Mesendoderm (in vitro differentiated cells): Measurements from ENCODE around the gene ARAP2.

ENCODE experiments used
- DNase-seq: peaks from one replicate; pipeline ENCODE4 v3.0.0; 2013
- H2AK5ac ChIP-seq: 2 replicates; pipeline ENCODE4 v1.6.1; 2013; ENCODE audit warnings: low read length, inconsistent platforms
- H2BK120ac ChIP-seq: 2 replicates; pipeline ENCODE4 v1.6.1; 2013; ENCODE audit warnings: low read depth, mild to moderate bottlenecking, low read length, moderate library complexity, mixed read lengths
- H2BK15ac ChIP-seq: replicated peaks from 2 replicates; pipeline ENCODE4 v1.6.1; 2013; ENCODE audit warnings: low read depth, mild to moderate bottlenecking, moderate library complexity
- H2BK5ac ChIP-seq: 2 replicates; pipeline ENCODE4 v1.6.1; 2013; ENCODE audit warnings: low read length, inconsistent platforms
- H3K18ac ChIP-seq: 2 replicates; pipeline ENCODE4 v1.6.1; 2013; ENCODE audit warnings: mild to moderate bottlenecking, low read length, mixed read lengths
- H3K23ac ChIP-seq: one replicate; pipeline ENCODE4 v1.6.1; 2013; ENCODE audit warnings: low read length
- H3K27ac ChIP-seq: 2 replicates; pipeline ENCODE4 v1.5.1; 2013; ENCODE audit warnings: low read depth, mild to moderate bottlenecking, inconsistent platforms, low read length, moderate library complexity
- H3K27me3 ChIP-seq: 2 replicates; pipeline ENCODE4 v1.6.1; 2013; ENCODE audit warnings: low read length, control low read depth, mild to moderate bottlenecking, inconsistent platforms; ENCODE audit not compliant: insufficient read depth, poor library complexity
- H3K36me3 ChIP-seq: 2 replicates; pipeline ENCODE4 v1.6.1; 2013; ENCODE audit warnings: low read length, inconsistent platforms; ENCODE audit not compliant: control insufficient read depth, insufficient read depth
- H3K4ac ChIP-seq: one replicate; pipeline ENCODE4 v1.6.1; 2013; ENCODE audit warnings: low read depth, mild to moderate bottlenecking, low read length, moderate library complexity
- H3K4me1 ChIP-seq: 2 replicates; pipeline ENCODE4 v1.6.1; 2013; ENCODE audit warnings: low read depth, low read length, inconsistent platforms; ENCODE audit not compliant: control insufficient read depth
- H3K4me2 ChIP-seq: 2 replicates; pipeline ENCODE4 v1.6.1; 2013; ENCODE audit warnings: low read length
- H3K4me3 ChIP-seq: 2 replicates; pipeline ENCODE4 v1.5.1; 2013; ENCODE audit warnings: mild to moderate bottlenecking, low read length
- H3K56ac ChIP-seq: one replicate; pipeline ENCODE4 v1.6.1; 2013; ENCODE audit warnings: low read length
- H3K79me1 ChIP-seq: 2 replicates; pipeline ENCODE4 v1.6.1; 2013; ENCODE audit warnings: low read length, inconsistent platforms
- H3K79me2 ChIP-seq: 2 replicates; pipeline ENCODE4 v1.6.1; 2013; ENCODE audit warnings: mild to moderate bottlenecking, low read length; ENCODE audit not compliant: control insufficient read depth, insufficient read depth
- H3K9ac ChIP-seq: 2 replicates; pipeline ENCODE4 v1.6.1; 2013; ENCODE audit warnings: low read length, inconsistent platforms
- H4K5ac ChIP-seq: one replicate; pipeline ENCODE4 v1.6.1; 2013; ENCODE audit warnings: low read length
- H4K8ac ChIP-seq: one replicate; pipeline ENCODE4 v1.6.1; 2013; ENCODE audit warnings: low read depth, mild to moderate bottlenecking, control low read depth, low read length, moderate library complexity
- WGBS: extraction: QIAGEN DNeasy Blood & Tissue Kit; methylation state at CpG from one replicate; pipeline ENCODE4 v1.1.7; 2013; ENCODE audit warnings: low lambda C conversion rate, missing lambda C conversion rate; ENCODE audit not compliant: insufficient coverage; ENCODE audit errors: extremely low coverage; 5-methylcytosine and 5-hydroxymethylcytosine counted together

The ARAP2 gene

DNA sequence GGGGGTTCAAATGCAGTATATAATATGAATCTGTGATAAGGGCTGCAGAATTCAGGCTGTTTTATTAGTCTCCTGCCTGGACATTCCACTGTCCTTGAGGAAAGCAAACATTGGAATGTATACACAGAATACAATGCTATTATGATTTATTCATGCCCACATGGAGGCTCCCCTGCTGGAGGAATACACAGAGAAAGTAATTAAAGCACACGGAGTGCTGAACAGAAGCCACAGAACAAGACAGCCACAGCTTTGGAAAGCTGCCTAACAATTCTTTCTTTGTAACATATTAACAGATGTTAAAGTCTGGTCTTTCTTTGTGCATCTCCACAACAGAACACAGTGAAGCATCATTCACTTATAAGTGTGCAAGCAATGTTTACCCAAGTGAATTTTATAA is 155.8 kb downstream of the ARAP2 start:
- Histone ChIP-seq H3K27ac (no peak overlapping the region), H4K5ac (no peak overlapping the region), H3K18ac (no peak overlapping the region), H3K79me2 (no peaks in the 10 kb centered on the region), H2BK15ac (no peak overlapping the region), H4K8ac (no peak overlapping the region), H3K4ac (no peak overlapping the region), H3K9ac (no peak overlapping the region), H2BK5ac (no peak overlapping the region), H3K36me3 (no peaks in the 10 kb centered on the region), H3K27me3 (no peaks in the 10 kb centered on the region), H2BK120ac (no peak overlapping the region), H3K4me2 (no peak overlapping the region), H3K79me1 (no peaks in the 10 kb centered on the region), H3K56ac (no peak overlapping the region), H2AK5ac (no peak overlapping the region), H3K4me1 (no peaks in the 10 kb centered on the region), H3K4me3 (no peak overlapping the region), H3K23ac (no peak overlapping the region)
- no CpG with 5 or more reads among the region's 1 CpG for WGBS
- no peak for DNase-seq

- H3K79me2 ChIP-seq, result no peaks in the 10 kb centered on the region
- no peak overlapping the region for H3K27ac ChIP-seq
- no peak overlapping the region for H3K18ac ChIP-seq
- no peaks in the 10 kb centered on the region for H3K27me3 ChIP-seq
- no peak overlapping the region for H3K4me3 ChIP-seq
- DNase-seq, result no peak
- H3K4me2 ChIP-seq, result no peak overlapping the region
- no peak overlapping the region for H4K5ac ChIP-seq
- no peak overlapping the region for H2BK120ac ChIP-seq
- no peak overlapping the region for H2BK5ac ChIP-seq
- no CpG with 5 or more reads among the region's 1 CpG for WGBS
- H3K4me1 ChIP-seq, result no peaks in the 10 kb centered on the region
- H3K56ac ChIP-seq, result no peak overlapping the region
- H2BK15ac ChIP-seq, result no peak overlapping the region
- no peak overlapping the region for H3K9ac ChIP-seq
- H2AK5ac ChIP-seq, result no peak overlapping the region
- no peak overlapping the region for H4K8ac ChIP-seq
- H3K4ac ChIP-seq, result no peak overlapping the region
- no peaks in the 10 kb centered on the region for H3K36me3 ChIP-seq
- H3K79me1 ChIP-seq, result no peaks in the 10 kb centered on the region
- no peak overlapping the region for H3K23ac ChIP-seq
These were observed 158.0 kb downstream of the ARAP2 start for GRCh38 chr4:36086261-36086786.

DNA sequence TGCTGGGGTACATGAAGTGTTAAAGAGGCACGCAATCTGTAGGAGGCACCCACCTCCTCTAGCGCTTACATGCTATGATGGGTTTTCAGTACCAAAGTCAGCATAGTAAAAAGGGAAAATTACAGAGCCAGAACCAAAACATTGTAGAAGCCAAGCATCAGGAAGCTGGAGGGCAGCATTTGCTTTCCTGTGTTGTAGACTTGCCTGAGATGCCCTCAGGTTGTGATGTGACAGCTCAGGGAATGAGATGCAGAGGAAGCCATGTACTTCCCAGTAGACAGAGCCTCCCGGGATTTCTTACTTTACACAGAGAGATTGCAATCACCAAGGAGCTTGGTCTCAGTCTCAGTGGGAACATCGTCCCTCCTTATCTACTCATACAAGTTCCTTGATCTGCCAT is 161.5 kb downstream of the ARAP2 start:
- H3K4me3 ChIP-seq, result no peak overlapping the region
- H3K27ac ChIP-seq, result no peak overlapping the region
- H3K4me1 ChIP-seq, result no peaks in the 10 kb centered on the region
- no peak overlapping the region for H3K9ac ChIP-seq
- H3K79me2 ChIP-seq, result no peaks in the 10 kb centered on the region
- no peaks in the 10 kb centered on the region for H3K27me3 ChIP-seq
- H3K4ac ChIP-seq, result no peak overlapping the region
- no peak overlapping the region for H2AK5ac ChIP-seq
- H3K23ac ChIP-seq, result no peak overlapping the region
- no CpG with 5 or more reads among the region's 4 CpGs for WGBS
- no peaks in the 10 kb centered on the region for H3K36me3 ChIP-seq
- H2BK120ac ChIP-seq, result no peak overlapping the region
- H4K8ac ChIP-seq, result no peak overlapping the region
- peak; percentile 3 for DNase-seq
- no peak overlapping the region for H2BK5ac ChIP-seq
- no peak overlapping the region for H3K4me2 ChIP-seq
- no peak overlapping the region for H3K56ac ChIP-seq
- no peak overlapping the region for H4K5ac ChIP-seq
- H2BK15ac ChIP-seq, result no peak overlapping the region
- H3K18ac ChIP-seq, result no peak overlapping the region
- H3K79me1 ChIP-seq, result no peaks in the 10 kb centered on the region

GRCh38 chr4:36081185-36081584 is 163.1 kb downstream of the ARAP2 start:
- no peaks in the 10 kb centered on the region for H3K79me1 ChIP-seq

DNA sequence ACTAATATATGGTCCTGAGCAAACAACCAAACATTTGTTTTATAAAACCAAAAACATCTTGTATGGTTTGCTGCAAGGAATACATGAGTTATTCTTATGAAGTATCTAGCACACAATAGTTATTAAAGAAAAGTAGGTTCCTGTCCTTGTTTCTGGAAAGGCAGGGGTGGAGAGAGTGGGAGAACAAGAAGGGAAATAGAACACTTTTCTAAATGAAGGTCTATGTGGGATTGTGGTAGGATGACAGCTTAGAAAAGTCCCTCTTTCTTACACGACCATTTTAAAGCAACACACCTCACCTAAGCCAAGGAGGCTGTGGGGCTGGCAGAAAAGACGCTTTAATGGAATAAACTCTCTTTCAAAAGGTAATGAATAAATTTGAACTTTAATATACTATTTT is 164.6 kb downstream of the ARAP2 start:
- Histone ChIP-seq H3K27me3 (no peaks in the 10 kb centered on the region), H2BK5ac (no peak overlapping the region), H3K23ac (no peak overlapping the region), H3K36me3 (no peaks in the 10 kb centered on the region), H3K4me1 (no peaks in the 10 kb centered on the region), H3K18ac (no peak overlapping the region), H3K9ac (no peak overlapping the region), H3K56ac (no peak overlapping the region), H3K79me2 (no peaks in the 10 kb centered on the region), H3K4ac (no peak overlapping the region), H3K79me1 (no peaks in the 10 kb centered on the region), H3K27ac (no peak overlapping the region), H2AK5ac (no peak overlapping the region), H2BK120ac (no peak overlapping the region), H3K4me3 (no peak overlapping the region), H4K5ac (no peak overlapping the region), H4K8ac (no peak overlapping the region), H2BK15ac (no peak overlapping the region), H3K4me2 (no peak overlapping the region)
- no CpG with 5 or more reads among the region's 2 CpGs for WGBS
- no peak for DNase-seq

More at GRCh38 chr4:36081185-36081584, 163.1 kb downstream of the ARAP2 start:
- DNase-seq, result no peak
- Histone ChIP-seq H3K56ac (no peak overlapping the region), H3K79me2 (no peaks in the 10 kb centered on the region), H3K27ac (no peak overlapping the region), H3K27me3 (no peaks in the 10 kb centered on the region), H3K4ac (no peak overlapping the region), H4K5ac (no peak overlapping the region), H3K4me3 (no peak overlapping the region), H3K18ac (no peak overlapping the region), H2BK120ac (no peak overlapping the region), H2AK5ac (no peak overlapping the region), H2BK15ac (no peak overlapping the region), H3K36me3 (no peaks in the 10 kb centered on the region), H4K8ac (no peak overlapping the region), H2BK5ac (no peak overlapping the region), H3K23ac (no peak overlapping the region), H3K4me2 (no peak overlapping the region), H3K9ac (no peak overlapping the region), H3K4me1 (no peaks in the 10 kb centered on the region)
- no CpG with 5 or more reads among the region's 3 CpGs for WGBS

- no peak overlapping the region for H2BK15ac ChIP-seq
- no peak overlapping the region for H4K8ac ChIP-seq
- H3K23ac ChIP-seq, result no peak overlapping the region
- H2BK5ac ChIP-seq, result no peak overlapping the region
- H3K36me3 ChIP-seq, result no peaks in the 10 kb centered on the region
- no peak overlapping the region for H3K56ac ChIP-seq
- no peak overlapping the region for H2BK120ac ChIP-seq
- H3K27me3 ChIP-seq, result no peaks in the 10 kb centered on the region
- H3K4me2 ChIP-seq, result no peak overlapping the region
- no peak overlapping the region for H4K5ac ChIP-seq
- H3K4me3 ChIP-seq, result no peak overlapping the region
- no peaks in the 10 kb centered on the region for H3K4me1 ChIP-seq
- H3K9ac ChIP-seq, result no peak overlapping the region
- DNase-seq, result no peak
- no CpG with 5 or more reads among the region's 4 CpGs for WGBS
- no peaks in the 10 kb centered on the region for H3K79me2 ChIP-seq
- no peak overlapping the region for H3K27ac ChIP-seq
- H2AK5ac ChIP-seq, result no peak overlapping the region
- H3K18ac ChIP-seq, result no peak overlapping the region
- no peaks in the 10 kb centered on the region for H3K79me1 ChIP-seq
- H3K4ac ChIP-seq, result no peak overlapping the region
These were observed 166.0 kb downstream of the ARAP2 start for GRCh38 chr4:36078319-36078718.
